Measurements from ENCODE around the gene ZC3H12A. TPM values are rescaled to one million over a fixed set of nuclear protein-coding genes. Genes with fewer than 3 reads are reported as not detected.
"Not testable (repeated sequence)": the region's sequence is repeated elsewhere in the genome, so short reads cannot be mapped to it uniquely, and the experiment has no call there.

ZC3H12A gene
- total and polyA plus RNA-seq, 2 of the 4 experiments (the other 2 are of a cell fraction), result 3.8 to 14.2 TPM

DNA sequence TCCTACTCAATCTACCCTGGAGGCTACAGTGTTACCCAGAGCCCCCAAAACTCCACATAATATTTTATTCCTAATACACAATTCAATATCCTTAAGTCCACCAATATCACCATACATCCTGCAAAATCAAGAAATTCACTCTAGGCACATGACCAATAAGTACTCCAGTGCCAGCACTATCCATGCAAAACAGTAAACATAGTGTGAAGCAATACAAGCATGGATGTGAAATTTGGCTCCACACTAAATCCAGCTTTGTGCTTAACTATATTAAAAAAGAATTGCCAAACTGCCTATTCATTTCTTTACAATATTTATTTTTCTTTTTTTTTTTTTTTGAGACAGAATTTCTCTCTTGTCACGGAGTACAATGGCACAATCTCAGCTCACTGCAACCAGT lies 43.2 kb downstream of the ZC3H12A start:
- Histone ChIP-seq H3K9ac (ENCODE audit: low read depth, low read length) (no peak overlapping the region), H3K23ac (ENCODE audit: low read depth, low read length) (no peak overlapping the region), H3K27me3 (ENCODE audit: control insufficient read depth, insufficient read depth, low read length) (no peaks in the 10 kb centered on the region), H3K4me3 (ENCODE audit: insufficient read depth, low read depth, low read length) (no peak overlapping the region), H2BK5ac (ENCODE audit: low read depth, low read length, poor library complexity, severe bottlenecking) (no peak overlapping the region), H2AFZ (replicated peaks; ENCODE audit: low read length, poor library complexity) (no peak overlapping the region), H3K18ac (ENCODE audit: low read depth, low read length) (no peak overlapping the region), H3K36me3 (ENCODE audit: control insufficient read depth, insufficient read depth, low read length) (peaks cover 4% of the 10 kb centered on the region), H2AK9ac (replicated peaks; ENCODE audit: low read depth, low read length, poor library complexity) (no peak overlapping the region), H3K4me2 (ENCODE audit: low read depth, low read length) (no peak overlapping the region), H4K91ac (ENCODE audit: insufficient read depth, low read depth, low read length) (no peak overlapping the region), H2AK5ac (ENCODE audit: low read depth, low read length) (no peak overlapping the region), H4K20me1 (ENCODE audit: insufficient read depth, low read length) (peaks cover 8% of the 10 kb centered on the region; the same call in 1 of the 2 replicates), H3K4me1 (ENCODE audit: control insufficient read depth, insufficient read depth, low read length) (peaks cover 2% of the 10 kb centered on the region; the same call in 1 of the 2 replicates), H3K4ac (ENCODE audit: low read depth, low read length) (no peak overlapping the region), H4K5ac (ENCODE audit: low read depth, low read length) (no peak overlapping the region), H3K14ac (replicated peaks; ENCODE audit: low read depth, low read length) (no peak overlapping the region), H3K9me3 (ENCODE audit: control insufficient read depth, insufficient read depth, low read length) (no peaks in the 10 kb centered on the region), H3K9me1 (ENCODE audit: insufficient read depth, low read length) (no peaks in the 10 kb centered on the region; the same call in 1 of the 2 replicates), H3K27ac (ENCODE audit: insufficient read depth, low read length) (no peak overlapping the region), H2BK15ac (ENCODE audit: low read depth, low read length) (no peak overlapping the region), H2BK20ac (ENCODE audit: low read depth, low read length) (no peak overlapping the region), H3K56ac (ENCODE audit: extremely low read depth, insufficient read depth, low read length) (no peak overlapping the region), H4K8ac (ENCODE audit: low read depth in 2 of 2, low read length in 2 of 2) (no peak overlapping the region), H3K79me1 (ENCODE audit: low read depth in 1 of 2, low read length in 2 of 2) (peaks cover 7 to 13% of the 10 kb centered on the region in 2 experiments; a peak in 3 of 4 replicates), H2BK120ac (ENCODE audit: low read depth, low read length) (no peak overlapping the region)
- BruUV-seq (replicated peaks), result no TSS peak
- dilution Hi-C loops (cut with HindIII; ENCODE audit: low sequenced_read_pairs, unreplicated experiment), result no loop called here
- in situ Hi-C loops (cut with MboI; ENCODE audit: low sequenced_read_pairs), result no loop called here
- DNase-seq (no peak), ATAC-seq (ENCODE audit: low read depth) (no peak)
- POLR2A ChIA-PET (ENCODE audit: unreplicated experiment), result no interaction called here
- no peak for TF ChIP-seq POLR2A (IDR thresholded peaks at IDR 0.05; ENCODE audit: low read depth, low read length)
- no peak for TF ChIP-seq SMC3 (IDR thresholded peaks at IDR 0.05; ENCODE audit: low read depth, low read length)
- TF ChIP-seq RCOR1 (IDR thresholded peaks at IDR 0.05; ENCODE audit: insufficient replicate concordance, low read length), result no peak
- TF ChIP-seq MAFK (IDR thresholded peaks at IDR 0.05; ENCODE audit: low read depth, low read length), result no peak
- no peak for TF ChIP-seq FOS (IDR thresholded peaks at IDR 0.05; ENCODE audit: low read depth, low read length)
- TF ChIP-seq, protein P1, sequence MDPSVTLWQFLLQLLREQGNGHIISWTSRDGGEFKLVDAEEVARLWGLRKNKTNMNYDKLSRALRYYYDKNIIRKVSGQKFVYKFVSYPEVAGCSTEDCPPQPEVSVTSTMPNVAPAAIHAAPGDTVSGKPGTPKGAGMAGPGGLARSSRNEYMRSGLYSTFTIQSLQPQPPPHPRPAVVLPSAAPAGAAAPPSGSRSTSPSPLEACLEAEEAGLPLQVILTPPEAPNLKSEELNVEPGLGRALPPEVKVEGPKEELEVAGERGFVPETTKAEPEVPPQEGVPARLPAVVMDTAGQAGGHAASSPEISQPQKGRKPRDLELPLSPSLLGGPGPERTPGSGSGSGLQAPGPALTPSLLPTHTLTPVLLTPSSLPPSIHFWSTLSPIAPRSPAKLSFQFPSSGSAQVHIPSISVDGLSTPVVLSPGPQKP (IDR thresholded peaks at IDR 0.05; ENCODE audit: borderline replicate concordance, low read depth, low read length), result no peak
- TF ChIP-seq CHD1 (IDR thresholded peaks at IDR 0.05; ENCODE audit: low read depth, low read length), result no peak
- no peak for TF ChIP-seq MAZ (IDR thresholded peaks at IDR 0.05; ENCODE audit: borderline replicate concordance, low read depth, low read length)
- CTCF ChIA-PET, result interaction anchor here (0.6 kb wide), 1 partner anchor 1400 kb away, joined by 3 read pairs; no protein-coding TSS in a partner anchor
- WGBS, 2 experiments (ENCODE audit: extremely low coverage in 2 of 2, insufficient read length in 1 of 2), result 50% methylated on average over 1 of the region's 1 CpG; no CpG with 5 or more reads in 1 of the 2 experiments
- intact Hi-C loops (cut with micrococcal nuclease), result no loop called here

DNA sequence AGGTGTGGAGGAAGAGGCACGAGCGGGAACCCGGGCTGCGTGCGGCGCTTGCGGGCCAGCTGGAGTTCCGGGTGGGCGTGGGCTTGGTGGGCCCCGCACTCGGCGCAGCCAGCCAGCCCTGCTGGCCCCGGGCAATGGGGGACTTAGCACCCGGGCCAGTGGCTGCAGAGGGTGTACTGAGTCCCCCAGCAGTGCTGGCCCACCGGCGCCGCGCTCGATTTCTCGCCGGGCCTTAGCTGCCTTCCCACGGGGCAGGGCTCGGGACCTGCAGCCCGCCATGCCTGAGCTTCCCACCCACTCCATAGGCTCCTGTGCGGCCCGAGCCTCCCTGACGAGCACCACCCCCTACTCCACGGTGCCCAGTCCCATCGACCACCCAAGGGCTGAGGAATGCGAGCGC lies 43.9 kb downstream of the ZC3H12A start:
- CTCF ChIA-PET, result interaction anchor here (0.6 kb wide), 1 partner anchor 1401 kb away, joined by 3 read pairs; no protein-coding TSS in a partner anchor
- H4K20me1 ChIP-seq (ENCODE audit: insufficient read depth, low read length); H4K5ac ChIP-seq (ENCODE audit: low read depth, low read length); H2AK9ac ChIP-seq (replicated peaks; ENCODE audit: low read depth, low read length, poor library complexity); H2BK15ac ChIP-seq (ENCODE audit: low read depth, low read length); DNase-seq; dilution Hi-C loops (cut with HindIII; ENCODE audit: low sequenced_read_pairs, unreplicated experiment); H3K4me2 ChIP-seq (ENCODE audit: low read depth, low read length); H3K4me3 ChIP-seq (ENCODE audit: insufficient read depth, low read depth, low read length); H2AFZ ChIP-seq (replicated peaks; ENCODE audit: low read length, poor library complexity); H3K9me3 ChIP-seq (ENCODE audit: control insufficient read depth, insufficient read depth, low read length); H3K4me1 ChIP-seq (ENCODE audit: control insufficient read depth, insufficient read depth, low read length); intact Hi-C loops (cut with micrococcal nuclease); POLR2A ChIA-PET (ENCODE audit: unreplicated experiment); H4K91ac ChIP-seq (ENCODE audit: insufficient read depth, low read depth, low read length); H3K27me3 ChIP-seq (ENCODE audit: control insufficient read depth, insufficient read depth, low read length); H3K14ac ChIP-seq (replicated peaks; ENCODE audit: low read depth, low read length); H3K4ac ChIP-seq (ENCODE audit: low read depth, low read length); H3K79me1 ChIP-seq (ENCODE audit: low read depth in 1 of 2, low read length in 2 of 2); H3K36me3 ChIP-seq (ENCODE audit: control insufficient read depth, insufficient read depth, low read length); H2BK120ac ChIP-seq (ENCODE audit: low read depth, low read length); BruUV-seq (replicated peaks); H3K9me1 ChIP-seq (ENCODE audit: insufficient read depth, low read length); H2BK5ac ChIP-seq (ENCODE audit: low read depth, low read length, poor library complexity, severe bottlenecking); H3K27ac ChIP-seq (ENCODE audit: insufficient read depth, low read length); in situ Hi-C loops (cut with MboI; ENCODE audit: low sequenced_read_pairs); H2AK5ac ChIP-seq (ENCODE audit: low read depth, low read length); H4K8ac ChIP-seq (ENCODE audit: low read depth in 2 of 2, low read length in 2 of 2); ATAC-seq (ENCODE audit: low read depth); H2BK20ac ChIP-seq (ENCODE audit: low read depth, low read length); H3K56ac ChIP-seq (ENCODE audit: extremely low read depth, insufficient read depth, low read length); H3K23ac ChIP-seq (ENCODE audit: low read depth, low read length); H3K9ac ChIP-seq (ENCODE audit: low read depth, low read length); H3K18ac ChIP-seq (ENCODE audit: low read depth, low read length): not testable (repeated sequence)
- WGBS, 2 experiments (ENCODE audit: extremely low coverage in 2 of 2, insufficient read length in 1 of 2), result 88% methylated on average over 10 of the region's 31 CpGs; no CpG with 5 or more reads in 1 of the 2 experiments

Data from IMR-90 (cell line).